Measurements from ENCODE around the gene REXO4. TPM values are rescaled to one million over a fixed set of nuclear protein-coding genes. Genes with fewer than 3 reads are reported as not detected.

REXO4 gene
- total RNA-seq, 1 experiment from 2014 or later = 43.6 TPM

GRCh38 chr9:133429641-133430161, 11.9 kb upstream of the REXO4 start:
- H3K36me3 ChIP-seq (ENCODE audit: control insufficient read depth, insufficient read depth, low read length) = no peaks in the 10 kb centered on the region
- no peaks in the 10 kb centered on the region for H3K27me3 ChIP-seq (replicated peaks; ENCODE audit: control insufficient read depth, insufficient read depth, low read length)
- ChIA-PET POLR2A (no interaction called here), CTCF (no interaction called here)
- Mint-ChIP-seq H3K27me3 (ENCODE audit: insufficient read depth, unreplicated experiment) (no peaks in the 10 kb centered on the region), H3K36me3 (ENCODE audit: insufficient read depth, unreplicated experiment) (no peaks in the 10 kb centered on the region), H3K9me3 (ENCODE audit: unreplicated experiment) (no peaks in the 10 kb centered on the region), H3K4me1 (ENCODE audit: low read depth, unreplicated experiment) (no peaks in the 10 kb centered on the region), H3K4me3 (ENCODE audit: unreplicated experiment) (peak overlapping the region; percentile 63), H3K27ac (ENCODE audit: unreplicated experiment) (no peak overlapping the region)
- BruUV-seq (replicated peaks) = no TSS peak
- TF ChIP-seq CTCF (IDR thresholded peaks at IDR 0.05; ENCODE audit: insufficient read depth in 1 of 2, low read depth in 1 of 2, low read length in 1 of 2, severe bottlenecking in 1 of 2, unreplicated experiment in 1 of 2) = peak; percentile 13 to 19
- peak in 1 of 2 experiments; percentile 55 for DNase-seq
- peaks cover 7% of the 10 kb centered on the region; the same call in 1 of the 2 replicates for H3K4me1 ChIP-seq
- intact Hi-C loops (cut with micrococcal nuclease; ENCODE audit: unreplicated experiment) = no loop called here
- no peak overlapping the region for H3K4me3 ChIP-seq (ENCODE audit: low read depth, low read length)
- H3K9me3 ChIP-seq = no peaks in the 10 kb centered on the region

GRCh38 chr9:133429214-133429613, 11.4 kb upstream of the REXO4 start:
- no peaks in the 10 kb centered on the region for H3K36me3 ChIP-seq (ENCODE audit: control insufficient read depth, insufficient read depth, low read length)
- CTCF ChIA-PET = no interaction called here
- H3K27me3 ChIP-seq (replicated peaks; ENCODE audit: control insufficient read depth, insufficient read depth, low read length) = no peaks in the 10 kb centered on the region
- intact Hi-C loops (cut with micrococcal nuclease; ENCODE audit: unreplicated experiment) = no loop called here
- no peak overlapping the region for H3K4me3 ChIP-seq (ENCODE audit: low read depth, low read length)
- BruUV-seq (replicated peaks) = no TSS peak
- no peak for DNase-seq
- Mint-ChIP-seq H3K4me1 (ENCODE audit: low read depth, unreplicated experiment) (no peaks in the 10 kb centered on the region), H3K9me3 (ENCODE audit: unreplicated experiment) (no peaks in the 10 kb centered on the region), H3K36me3 (ENCODE audit: insufficient read depth, unreplicated experiment) (no peaks in the 10 kb centered on the region), H3K27me3 (ENCODE audit: insufficient read depth, unreplicated experiment) (no peaks in the 10 kb centered on the region), H3K27ac (ENCODE audit: unreplicated experiment) (no peak overlapping the region), H3K4me3 (ENCODE audit: unreplicated experiment) (peak overlapping the region; percentile 63)
- H3K4me1 ChIP-seq = peaks cover 7% of the 10 kb centered on the region; the same call in 1 of the 2 replicates
- no peaks in the 10 kb centered on the region for H3K9me3 ChIP-seq
- TF ChIP-seq CTCF (IDR thresholded peaks at IDR 0.05; ENCODE audit: insufficient read depth in 1 of 2, low read depth in 1 of 2, low read length in 1 of 2, severe bottlenecking in 1 of 2, unreplicated experiment in 1 of 2) = no peak
- POLR2A ChIA-PET = interaction anchor here (1.1 kb wide), 1 partner anchor 30 kb away, joined by 4 read pairs; the partner anchor contains the start of gene CACFD1

- H3K36me3 ChIP-seq (ENCODE audit: control insufficient read depth, insufficient read depth, low read length) = no peaks in the 10 kb centered on the region
- H3K27me3 ChIP-seq (replicated peaks; ENCODE audit: control insufficient read depth, insufficient read depth, low read length) = no peaks in the 10 kb centered on the region
- H3K27ac Mint-ChIP-seq (ENCODE audit: unreplicated experiment) = no peak overlapping the region
- intact Hi-C loops (cut with micrococcal nuclease; ENCODE audit: unreplicated experiment) = no loop called here
- no peaks in the 10 kb centered on the region for H3K27me3 Mint-ChIP-seq (ENCODE audit: insufficient read depth, unreplicated experiment)
- ChIA-PET POLR2A (interaction anchor here (1.1 kb wide), 1 partner anchor 31 kb away, joined by 4 read pairs; the partner anchor contains the start of gene CACFD1), CTCF (no interaction called here)
- no TSS peak for BruUV-seq (replicated peaks)
- peaks cover 7% of the 10 kb centered on the region; the same call in 1 of the 2 replicates for H3K4me1 ChIP-seq
- H3K4me3 ChIP-seq (ENCODE audit: low read depth, low read length) = peak overlapping the region; percentile 42
- H3K36me3 Mint-ChIP-seq (ENCODE audit: insufficient read depth, unreplicated experiment) = no peaks in the 10 kb centered on the region
- H3K4me3 Mint-ChIP-seq (ENCODE audit: unreplicated experiment) = peak overlapping the region; percentile 58
- peak; percentile 68 to 77 for DNase-seq
- H3K9me3 ChIP-seq = no peaks in the 10 kb centered on the region
- no peaks in the 10 kb centered on the region for H3K9me3 Mint-ChIP-seq (ENCODE audit: unreplicated experiment)
- no peaks in the 10 kb centered on the region for H3K4me1 Mint-ChIP-seq (ENCODE audit: low read depth, unreplicated experiment)
- peak in 1 of 2 experiments; percentile 20 for TF ChIP-seq CTCF (IDR thresholded peaks at IDR 0.05; ENCODE audit: insufficient read depth in 1 of 2, low read depth in 1 of 2, low read length in 1 of 2, severe bottlenecking in 1 of 2, unreplicated experiment in 1 of 2)
These were observed 10.8 kb upstream of the REXO4 start for GRCh38 chr9:133428617-133429101.

Data from Caco-2 (cell line).